ENCODE data around the gene EMC8.

GRCh38 chr16:85765767-85766166, 33.6 kb downstream of the EMC8 start:
- TF ChIP-seq, protein P1, sequence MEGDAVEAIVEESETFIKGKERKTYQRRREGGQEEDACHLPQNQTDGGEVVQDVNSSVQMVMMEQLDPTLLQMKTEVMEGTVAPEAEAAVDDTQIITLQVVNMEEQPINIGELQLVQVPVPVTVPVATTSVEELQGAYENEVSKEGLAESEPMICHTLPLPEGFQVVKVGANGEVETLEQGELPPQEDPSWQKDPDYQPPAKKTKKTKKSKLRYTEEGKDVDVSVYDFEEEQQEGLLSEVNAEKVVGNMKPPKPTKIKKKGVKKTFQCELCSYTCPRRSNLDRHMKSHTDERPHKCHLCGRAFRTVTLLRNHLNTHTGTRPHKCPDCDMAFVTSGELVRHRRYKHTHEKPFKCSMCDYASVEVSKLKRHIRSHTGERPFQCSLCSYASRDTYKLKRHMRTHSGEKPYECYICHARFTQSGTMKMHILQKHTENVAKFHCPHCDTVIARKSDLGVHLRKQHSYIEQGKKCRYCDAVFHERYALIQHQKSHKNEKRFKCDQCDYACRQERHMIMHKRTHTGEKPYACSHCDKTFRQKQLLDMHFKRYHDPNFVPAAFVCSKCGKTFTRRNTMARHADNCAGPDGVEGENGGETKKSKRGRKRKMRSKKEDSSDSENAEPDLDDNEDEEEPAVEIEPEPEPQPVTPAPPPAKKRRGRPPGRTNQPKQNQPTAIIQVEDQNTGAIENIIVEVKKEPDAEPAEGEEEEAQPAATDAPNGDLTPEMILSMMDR (optimal IDR thresholded peaks at IDR 0.05 in 1 of 3, IDR thresholded peaks at IDR 0.05 in 1 of 3, conservative IDR thresholded peaks at IDR 0.05 in 1 of 3; ENCODE audit: extremely low read depth in 1 of 3, insufficient read depth in 2 of 3, low read length in 3 of 3): no peak
- no peak for TF ChIP-seq EZH2 (IDR thresholded peaks at IDR 0.05; ENCODE audit: low read length)
